Measurements from ENCODE around the gene NRAP.

The NRAP gene

DNA sequence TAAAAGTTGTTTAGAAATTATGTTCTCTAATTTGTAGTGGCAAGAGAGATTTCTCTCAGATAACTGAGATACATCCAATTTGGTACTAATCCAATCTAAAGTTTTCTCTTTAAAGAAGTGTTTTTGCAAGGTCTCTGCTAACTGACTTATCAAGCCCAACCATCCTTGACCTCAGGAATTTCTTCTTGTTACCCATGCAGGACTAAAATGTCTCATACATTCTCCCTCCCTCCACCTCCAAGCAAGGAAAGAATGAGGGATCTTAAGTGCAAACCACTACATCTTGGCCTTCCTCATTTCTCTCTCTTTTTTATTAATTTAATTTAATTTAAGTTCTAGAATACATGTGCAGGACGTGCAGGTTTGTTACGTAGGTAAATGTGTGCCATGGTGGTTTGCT is 12.8 kb downstream of the NRAP start:
- no peaks in the 10 kb centered on the region for H3K9me3 ChIP-seq (ENCODE audit: low read length)
- H3K27me3 ChIP-seq (ENCODE audit: control insufficient read depth in 1 of 2, insufficient read depth in 2 of 2, low read length in 2 of 2): no peaks in the 10 kb centered on the region
- H3K9ac ChIP-seq (ENCODE audit: low read length): no peak overlapping the region
- no peaks in the 10 kb centered on the region for H3K4me1 ChIP-seq (ENCODE audit: insufficient read depth, low read length)
- no peaks in the 10 kb centered on the region for H3K36me3 ChIP-seq (ENCODE audit: insufficient read depth, low read length)
- no peak overlapping the region for H3K27ac ChIP-seq (ENCODE audit: low read depth, low read length)
- no peak overlapping the region for H3K4me3 ChIP-seq (ENCODE audit: low read depth in 1 of 2, low read length in 2 of 2)

DNA sequence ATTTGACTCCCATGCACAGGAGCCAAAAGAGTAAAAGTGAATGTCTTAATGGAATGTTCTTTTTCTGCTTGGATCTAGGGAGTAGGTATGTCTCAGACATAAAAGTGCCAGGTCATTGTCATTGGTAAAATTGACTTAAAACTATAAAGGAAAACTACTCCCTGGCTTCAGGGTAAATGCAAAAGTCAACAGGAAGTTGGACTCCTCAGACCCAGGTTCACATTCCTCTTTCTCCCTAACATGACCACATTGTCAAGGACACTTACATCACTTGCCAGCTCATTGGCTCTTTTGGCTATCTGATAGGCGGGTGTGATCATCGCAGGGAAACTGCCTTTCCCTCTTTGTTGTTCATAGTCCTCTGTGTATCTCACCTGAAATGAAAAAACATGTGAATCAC is 13.7 kb downstream of the NRAP start:
- no peak overlapping the region for H3K9ac ChIP-seq (ENCODE audit: low read length)
- no peaks in the 10 kb centered on the region for H3K36me3 ChIP-seq (ENCODE audit: insufficient read depth, low read length)
- no peak overlapping the region for H3K4me3 ChIP-seq (ENCODE audit: low read depth in 1 of 2, low read length in 2 of 2)
- no peaks in the 10 kb centered on the region for H3K4me1 ChIP-seq (ENCODE audit: insufficient read depth, low read length)
- H3K27ac ChIP-seq (ENCODE audit: low read depth, low read length): no peak overlapping the region
- H3K27me3 ChIP-seq (ENCODE audit: control insufficient read depth in 1 of 2, insufficient read depth in 2 of 2, low read length in 2 of 2): no peaks in the 10 kb centered on the region
- no peaks in the 10 kb centered on the region for H3K9me3 ChIP-seq (ENCODE audit: low read length)

DNA sequence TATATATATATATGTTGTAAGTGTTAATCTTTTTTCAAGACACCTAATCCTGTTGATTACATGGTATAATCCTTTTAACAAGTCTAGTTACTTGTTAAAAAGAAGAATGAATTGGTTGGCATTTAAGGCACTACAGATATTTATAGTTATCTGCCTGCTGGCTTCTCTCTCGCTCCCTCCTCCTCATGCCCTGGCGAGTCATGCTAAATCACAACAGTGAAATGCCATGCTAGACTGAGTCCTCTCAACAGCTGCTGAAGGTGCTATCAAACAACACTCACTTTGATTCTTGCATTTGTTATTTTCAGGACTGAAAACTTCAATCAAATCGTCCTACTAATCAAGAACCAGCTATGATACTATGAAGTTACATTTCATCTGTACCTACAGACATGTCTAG is 15.4 kb downstream of the NRAP start:
- H3K36me3 ChIP-seq (ENCODE audit: insufficient read depth, low read length): no peaks in the 10 kb centered on the region
- no peaks in the 10 kb centered on the region for H3K9me3 ChIP-seq (ENCODE audit: low read length)
- no peaks in the 10 kb centered on the region for H3K27me3 ChIP-seq (ENCODE audit: control insufficient read depth in 1 of 2, insufficient read depth in 2 of 2, low read length in 2 of 2)
- H3K9ac ChIP-seq (ENCODE audit: low read length): no peak overlapping the region
- H3K4me1 ChIP-seq (ENCODE audit: insufficient read depth, low read length): no peaks in the 10 kb centered on the region
- no peak overlapping the region for H3K27ac ChIP-seq (ENCODE audit: low read depth, low read length)
- no peak overlapping the region for H3K4me3 ChIP-seq (ENCODE audit: low read depth in 1 of 2, low read length in 2 of 2)

DNA sequence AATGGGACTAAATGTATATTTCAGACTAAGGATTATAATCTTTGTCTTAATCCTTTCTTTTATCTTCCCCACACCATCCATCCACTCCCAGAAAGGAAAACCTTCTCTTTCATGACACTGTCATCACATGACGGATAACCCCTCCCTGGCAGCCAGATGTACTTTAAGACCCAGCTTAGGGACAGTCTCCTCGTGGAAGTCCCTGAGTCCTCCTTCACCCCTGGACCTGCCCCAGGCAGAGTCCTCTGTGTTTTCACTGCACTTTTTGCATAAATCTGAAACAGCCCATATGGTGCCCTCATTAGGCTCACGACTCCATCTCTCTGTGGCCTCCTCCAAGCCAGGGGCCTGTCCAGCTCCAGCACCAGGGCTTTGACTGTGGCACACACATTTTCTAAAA is 16.0 kb downstream of the NRAP start:
- H3K9me3 ChIP-seq (ENCODE audit: low read length): no peaks in the 10 kb centered on the region
- no peak overlapping the region for H3K27ac ChIP-seq (ENCODE audit: low read depth, low read length)
- H3K36me3 ChIP-seq (ENCODE audit: insufficient read depth, low read length): no peaks in the 10 kb centered on the region
- no peak overlapping the region for H3K9ac ChIP-seq (ENCODE audit: low read length)
- no peaks in the 10 kb centered on the region for H3K27me3 ChIP-seq (ENCODE audit: control insufficient read depth in 1 of 2, insufficient read depth in 2 of 2, low read length in 2 of 2)
- no peak overlapping the region for H3K4me3 ChIP-seq (ENCODE audit: low read depth in 1 of 2, low read length in 2 of 2)
- no peaks in the 10 kb centered on the region for H3K4me1 ChIP-seq (ENCODE audit: insufficient read depth, low read length)

DNA sequence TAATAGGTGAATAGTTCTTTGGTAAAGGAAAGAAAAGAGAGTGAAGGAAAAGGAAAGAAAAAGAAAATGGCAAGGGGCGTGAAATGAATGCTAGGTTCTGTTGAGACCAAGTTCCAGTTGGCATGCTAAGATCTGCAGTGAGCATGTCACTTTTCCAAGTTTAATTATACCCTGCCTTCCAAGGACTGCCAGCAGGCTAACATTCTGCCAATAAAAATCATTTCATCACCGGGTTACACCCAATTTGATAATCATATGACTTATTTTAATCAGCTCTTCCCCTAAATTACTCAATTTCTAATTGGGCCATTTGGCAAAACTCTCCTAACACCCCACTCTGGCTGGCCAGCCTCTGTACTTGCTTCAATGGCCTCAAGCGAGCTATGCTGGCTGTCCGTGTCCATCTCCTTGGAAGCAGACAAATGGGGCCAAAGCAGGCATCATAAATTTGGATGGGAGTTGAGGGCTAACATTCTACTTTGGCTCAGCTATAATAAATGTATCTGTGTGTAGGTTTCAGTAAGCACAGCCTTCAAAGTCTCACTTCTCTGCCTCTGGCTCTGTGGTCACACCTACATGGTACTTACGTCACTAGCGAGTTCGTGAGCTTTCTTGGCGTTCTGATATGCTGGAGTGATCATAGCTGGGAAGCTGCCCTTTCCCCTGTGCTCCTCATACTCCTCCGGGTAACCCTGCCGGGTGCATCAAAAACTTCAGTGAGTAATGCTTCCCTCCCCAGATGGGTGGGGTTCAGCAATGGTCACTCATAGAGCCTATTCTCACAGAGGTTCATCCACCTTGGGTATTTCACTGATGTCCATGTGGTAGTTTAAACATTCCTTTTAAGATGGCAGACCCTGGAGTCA is 17.3 kb downstream of the NRAP start:
- H3K4me1 ChIP-seq (ENCODE audit: insufficient read depth, low read length): no peaks in the 10 kb centered on the region
- H3K27me3 ChIP-seq (ENCODE audit: control insufficient read depth in 1 of 2, insufficient read depth in 2 of 2, low read length in 2 of 2): no peaks in the 10 kb centered on the region
- no peaks in the 10 kb centered on the region for H3K36me3 ChIP-seq (ENCODE audit: insufficient read depth, low read length)
- no peak overlapping the region for H3K4me3 ChIP-seq (ENCODE audit: low read depth in 1 of 2, low read length in 2 of 2)
- H3K9me3 ChIP-seq (ENCODE audit: low read length): no peaks in the 10 kb centered on the region
- H3K9ac ChIP-seq (ENCODE audit: low read length): no peak overlapping the region
- no peak overlapping the region for H3K27ac ChIP-seq (ENCODE audit: low read depth, low read length)

DNA sequence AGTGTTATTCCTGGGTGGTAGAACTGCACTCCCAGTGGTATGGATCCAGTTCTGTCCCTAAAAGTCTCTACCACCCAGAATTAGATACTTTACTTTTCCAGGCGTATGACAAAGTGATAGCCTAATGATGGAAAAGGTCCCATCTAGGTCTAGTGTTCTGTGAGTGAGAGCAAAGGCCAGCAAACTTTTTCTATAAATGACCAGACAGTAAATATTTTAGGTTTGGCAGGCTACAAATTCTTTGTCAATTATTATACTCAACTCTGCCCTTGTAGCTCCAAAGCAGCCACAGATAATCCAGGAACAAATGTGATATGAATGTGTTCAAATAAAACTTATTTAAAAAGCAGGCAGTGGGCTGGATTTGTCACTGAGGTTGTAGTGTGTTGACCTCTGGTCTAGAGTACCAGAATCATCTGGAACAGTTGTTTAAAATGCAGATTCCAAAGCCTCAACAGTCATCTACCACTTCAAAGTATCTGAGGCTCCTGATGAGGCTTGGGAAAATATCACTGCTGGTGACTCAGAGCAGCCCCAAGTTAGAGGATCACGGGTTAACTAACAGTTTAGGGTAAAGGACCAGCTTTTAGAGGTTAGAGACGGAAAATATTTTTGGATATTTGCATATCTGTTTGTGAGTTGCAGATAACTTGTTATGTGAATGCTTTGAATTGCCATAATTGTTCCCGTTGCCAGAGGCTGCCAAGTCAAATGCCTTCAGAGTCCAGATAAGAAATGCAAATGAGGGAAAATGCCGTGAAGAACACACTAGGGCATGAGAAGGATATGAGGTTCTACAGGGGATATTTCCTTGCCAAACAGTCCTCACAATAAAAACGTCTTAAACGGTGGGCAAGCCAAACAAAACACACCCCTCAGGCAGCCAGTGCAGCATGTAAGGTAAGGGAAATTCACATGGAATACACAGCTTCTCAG is 19.4 kb downstream of the NRAP start:
- Histone ChIP-seq H3K27ac (ENCODE audit: low read depth, low read length) (no peak overlapping the region), H3K4me1 (ENCODE audit: insufficient read depth, low read length) (no peaks in the 10 kb centered on the region), H3K4me3 (ENCODE audit: low read depth in 1 of 2, low read length in 2 of 2) (no peak overlapping the region), H3K9ac (ENCODE audit: low read length) (no peak overlapping the region), H3K9me3 (ENCODE audit: low read length) (no peaks in the 10 kb centered on the region), H3K27me3 (ENCODE audit: control insufficient read depth in 1 of 2, insufficient read depth in 2 of 2, low read length in 2 of 2) (no peaks in the 10 kb centered on the region), H3K36me3 (ENCODE audit: insufficient read depth, low read length) (no peaks in the 10 kb centered on the region)

DNA sequence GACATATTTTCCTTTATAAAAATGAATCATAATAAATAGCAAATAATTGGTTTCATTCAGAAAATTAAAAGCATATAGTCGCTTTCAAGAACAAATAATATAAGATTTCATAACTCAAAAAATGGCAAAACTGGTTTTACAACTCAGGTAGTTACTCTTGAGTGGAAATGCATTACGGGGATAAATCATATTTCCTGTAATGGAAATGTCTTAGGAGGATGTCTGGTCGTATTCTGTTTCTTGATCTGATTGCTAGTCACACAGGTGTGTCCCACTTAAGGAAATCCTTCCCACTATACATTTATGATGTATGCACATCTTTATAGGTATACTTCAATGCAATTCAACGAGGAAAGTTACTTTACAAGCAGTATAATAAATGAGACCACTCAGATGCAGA is 20.7 kb downstream of the NRAP start:
- Histone ChIP-seq H3K9ac (ENCODE audit: low read length) (no peak overlapping the region), H3K36me3 (ENCODE audit: insufficient read depth, low read length) (no peaks in the 10 kb centered on the region), H3K27me3 (ENCODE audit: control insufficient read depth in 1 of 2, insufficient read depth in 2 of 2, low read length in 2 of 2) (no peaks in the 10 kb centered on the region), H3K4me1 (ENCODE audit: insufficient read depth, low read length) (no peaks in the 10 kb centered on the region), H3K4me3 (ENCODE audit: low read depth in 1 of 2, low read length in 2 of 2) (no peak overlapping the region), H3K27ac (ENCODE audit: low read depth, low read length) (no peak overlapping the region), H3K9me3 (ENCODE audit: low read length) (no peaks in the 10 kb centered on the region)

DNA sequence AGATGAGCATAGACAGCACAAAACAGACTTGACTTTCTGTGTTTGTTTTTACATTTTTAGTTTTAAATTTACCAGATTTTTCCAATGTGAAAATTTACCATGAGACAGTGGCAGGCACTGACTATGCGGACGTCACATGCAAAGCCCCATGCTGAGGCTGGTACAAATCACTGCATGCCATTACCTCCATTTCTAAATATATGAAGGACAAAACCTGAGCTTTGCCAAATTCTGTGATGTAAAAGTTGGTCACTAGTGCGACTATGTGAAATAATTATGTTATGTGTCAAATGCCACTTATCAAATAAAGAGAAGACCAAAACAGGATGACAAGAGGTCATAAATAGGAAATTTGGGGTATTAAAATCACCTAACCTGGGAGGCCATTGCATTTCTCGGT is 22.1 kb downstream of the NRAP start:
- Histone ChIP-seq H3K27me3 (ENCODE audit: control insufficient read depth in 1 of 2, insufficient read depth in 2 of 2, low read length in 2 of 2) (no peaks in the 10 kb centered on the region), H3K9me3 (ENCODE audit: low read length) (no peaks in the 10 kb centered on the region), H3K36me3 (ENCODE audit: insufficient read depth, low read length) (no peaks in the 10 kb centered on the region), H3K4me3 (ENCODE audit: low read depth in 1 of 2, low read length in 2 of 2) (no peak overlapping the region), H3K4me1 (ENCODE audit: insufficient read depth, low read length) (no peaks in the 10 kb centered on the region), H3K9ac (ENCODE audit: low read length) (no peak overlapping the region), H3K27ac (ENCODE audit: low read depth, low read length) (no peak overlapping the region)

DNA sequence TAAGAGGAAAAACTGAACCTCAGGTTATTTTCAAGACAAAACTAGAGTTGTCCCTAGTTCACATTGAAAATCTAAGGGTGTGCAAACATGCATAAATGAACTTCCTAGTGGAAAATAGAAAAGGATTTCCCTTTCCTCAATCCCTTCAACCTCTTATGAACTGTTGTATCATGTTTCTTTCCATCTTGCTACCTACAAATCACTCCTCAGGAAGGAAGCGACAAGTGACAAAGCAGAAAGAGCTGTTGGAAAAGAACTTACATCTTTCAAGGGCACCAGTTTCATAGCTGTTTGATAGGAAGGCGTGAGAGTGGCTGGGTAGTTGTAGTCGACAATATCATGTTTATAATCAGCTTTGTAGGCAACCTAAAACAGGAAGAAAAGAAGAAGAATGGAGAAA is 23.9 kb downstream of the NRAP start:
- no peak overlapping the region for H3K4me3 ChIP-seq (ENCODE audit: low read depth in 1 of 2, low read length in 2 of 2)
- H3K27ac ChIP-seq (ENCODE audit: low read depth, low read length): no peak overlapping the region
- H3K4me1 ChIP-seq (ENCODE audit: insufficient read depth, low read length): no peaks in the 10 kb centered on the region
- H3K9ac ChIP-seq (ENCODE audit: low read length): no peak overlapping the region
- no peaks in the 10 kb centered on the region for H3K9me3 ChIP-seq (ENCODE audit: low read length)
- no peaks in the 10 kb centered on the region for H3K36me3 ChIP-seq (ENCODE audit: insufficient read depth, low read length)
- no peaks in the 10 kb centered on the region for H3K27me3 ChIP-seq (ENCODE audit: control insufficient read depth in 1 of 2, insufficient read depth in 2 of 2, low read length in 2 of 2)

DNA sequence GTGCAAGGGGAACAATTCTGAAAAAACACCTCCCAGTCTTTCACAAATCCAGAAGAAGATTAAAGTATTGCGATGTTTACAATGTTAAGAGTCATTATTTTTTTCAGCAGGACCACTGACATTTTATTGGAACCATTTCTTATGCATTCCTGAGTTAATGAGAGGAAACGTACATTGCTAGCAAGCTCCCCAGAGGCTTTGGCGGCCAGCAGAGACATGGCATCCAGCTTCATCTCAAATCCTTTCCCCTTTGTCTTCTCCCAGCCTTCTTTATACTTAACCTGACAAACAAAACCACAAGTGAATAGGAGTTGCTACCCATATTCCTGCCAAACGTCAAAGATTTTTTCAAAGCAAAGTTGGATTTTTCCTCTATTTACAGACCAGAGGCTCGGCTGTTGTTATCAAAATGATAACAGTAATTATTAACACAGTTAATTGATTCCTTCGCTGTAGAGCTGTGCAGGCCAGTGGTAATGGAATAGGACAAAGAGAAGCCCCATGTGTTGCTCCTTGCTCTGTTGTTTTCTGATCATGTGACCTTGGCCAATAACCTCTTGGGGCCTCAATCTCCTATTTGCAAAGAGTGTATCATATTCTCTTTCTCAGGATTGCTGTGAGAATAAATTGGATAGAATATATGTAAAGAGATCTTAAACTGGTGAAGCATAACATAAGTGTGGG is 32.0 kb downstream of the NRAP start:
- H3K36me3 ChIP-seq (ENCODE audit: insufficient read depth, low read length): no peaks in the 10 kb centered on the region
- no peaks in the 10 kb centered on the region for H3K27me3 ChIP-seq (ENCODE audit: control insufficient read depth in 1 of 2, insufficient read depth in 2 of 2, low read length in 2 of 2)
- H3K9ac ChIP-seq (ENCODE audit: low read length): no peak overlapping the region
- no peak overlapping the region for H3K27ac ChIP-seq (ENCODE audit: low read depth, low read length)
- no peaks in the 10 kb centered on the region for H3K4me1 ChIP-seq (ENCODE audit: insufficient read depth, low read length)
- no peaks in the 10 kb centered on the region for H3K9me3 ChIP-seq (ENCODE audit: low read length)
- no peak overlapping the region for H3K4me3 ChIP-seq (ENCODE audit: low read depth in 1 of 2, low read length in 2 of 2)

DNA sequence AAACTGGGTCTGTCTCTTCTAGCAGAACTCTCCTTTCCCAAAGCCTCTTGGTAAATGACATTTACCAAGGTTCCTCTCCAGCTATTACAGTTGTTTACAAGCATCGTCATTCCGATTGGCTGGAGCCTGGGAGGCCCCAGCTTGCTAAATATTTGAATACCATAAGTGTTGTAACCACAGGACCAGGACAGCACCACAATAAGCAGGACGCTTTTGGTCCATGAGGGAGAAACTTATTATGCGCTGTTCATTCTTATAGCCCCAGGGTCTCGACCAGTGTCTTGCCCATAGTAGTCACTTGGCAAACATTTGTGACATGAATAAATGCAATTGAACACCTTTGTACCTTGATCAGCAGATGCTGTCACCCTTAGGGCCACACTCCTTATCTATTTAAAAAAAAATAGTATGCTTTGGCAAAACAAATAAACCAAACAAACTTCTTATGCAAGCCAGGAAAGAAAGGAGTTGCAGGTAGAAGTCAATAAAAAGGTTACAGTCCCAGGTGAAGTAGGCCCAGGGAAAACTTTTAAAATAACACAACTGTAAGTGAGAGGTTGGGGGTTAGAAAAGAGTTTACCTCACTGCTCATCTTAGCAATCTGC is 32.8 kb downstream of the NRAP start:
- H3K27ac ChIP-seq (ENCODE audit: low read depth, low read length): no peak overlapping the region
- H3K27me3 ChIP-seq (ENCODE audit: control insufficient read depth in 1 of 2, insufficient read depth in 2 of 2, low read length in 2 of 2): no peaks in the 10 kb centered on the region
- H3K4me1 ChIP-seq (ENCODE audit: insufficient read depth, low read length): no peaks in the 10 kb centered on the region
- no peak overlapping the region for H3K9ac ChIP-seq (ENCODE audit: low read length)
- H3K4me3 ChIP-seq (ENCODE audit: low read depth in 1 of 2, low read length in 2 of 2): no peak overlapping the region
- H3K9me3 ChIP-seq (ENCODE audit: low read length): no peaks in the 10 kb centered on the region
- no peaks in the 10 kb centered on the region for H3K36me3 ChIP-seq (ENCODE audit: insufficient read depth, low read length)
